Measurements from ENCODE around the gene LYST.
"Not testable (repeated sequence)": the region's sequence is repeated elsewhere in the genome, so short reads cannot be mapped to it uniquely, and the experiment has no call there.

LYST gene

DNA sequence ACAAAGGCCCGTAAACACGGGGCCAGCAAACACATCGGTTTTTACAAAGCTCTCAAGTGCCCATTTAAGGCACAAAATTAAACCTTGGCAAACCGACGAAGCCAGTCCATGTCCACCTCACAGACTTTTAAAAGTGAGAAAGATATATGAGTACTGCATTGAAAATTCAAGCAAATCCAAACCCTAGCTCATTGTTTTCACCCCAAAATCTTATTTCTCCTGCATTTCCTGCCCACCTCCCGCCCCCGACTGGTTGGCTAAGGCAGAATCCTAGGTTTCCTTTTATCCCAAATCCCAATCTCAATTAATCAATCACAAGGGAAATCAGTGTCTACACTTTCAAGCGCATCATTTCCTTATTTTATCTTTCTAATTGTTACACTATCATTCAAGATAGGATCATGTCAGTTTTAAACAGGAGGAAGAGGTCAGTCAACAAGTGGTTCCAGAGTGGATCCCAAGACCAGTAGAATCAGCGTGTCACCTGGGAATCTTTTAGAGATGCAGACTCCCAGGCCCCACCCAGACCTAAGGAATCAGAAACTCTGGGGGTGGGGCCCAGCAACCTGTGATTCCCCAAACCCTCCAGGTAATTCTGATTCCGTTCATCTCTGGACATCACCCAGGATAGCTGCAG, 215.4 kb downstream of the LYST start:
- H3K27ac ChIP-seq, result no peak overlapping the region
- no peak for DNase-seq (ENCODE audit: low spot score)
- TF ChIP-seq, protein P1, sequence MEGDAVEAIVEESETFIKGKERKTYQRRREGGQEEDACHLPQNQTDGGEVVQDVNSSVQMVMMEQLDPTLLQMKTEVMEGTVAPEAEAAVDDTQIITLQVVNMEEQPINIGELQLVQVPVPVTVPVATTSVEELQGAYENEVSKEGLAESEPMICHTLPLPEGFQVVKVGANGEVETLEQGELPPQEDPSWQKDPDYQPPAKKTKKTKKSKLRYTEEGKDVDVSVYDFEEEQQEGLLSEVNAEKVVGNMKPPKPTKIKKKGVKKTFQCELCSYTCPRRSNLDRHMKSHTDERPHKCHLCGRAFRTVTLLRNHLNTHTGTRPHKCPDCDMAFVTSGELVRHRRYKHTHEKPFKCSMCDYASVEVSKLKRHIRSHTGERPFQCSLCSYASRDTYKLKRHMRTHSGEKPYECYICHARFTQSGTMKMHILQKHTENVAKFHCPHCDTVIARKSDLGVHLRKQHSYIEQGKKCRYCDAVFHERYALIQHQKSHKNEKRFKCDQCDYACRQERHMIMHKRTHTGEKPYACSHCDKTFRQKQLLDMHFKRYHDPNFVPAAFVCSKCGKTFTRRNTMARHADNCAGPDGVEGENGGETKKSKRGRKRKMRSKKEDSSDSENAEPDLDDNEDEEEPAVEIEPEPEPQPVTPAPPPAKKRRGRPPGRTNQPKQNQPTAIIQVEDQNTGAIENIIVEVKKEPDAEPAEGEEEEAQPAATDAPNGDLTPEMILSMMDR (conservative IDR thresholded peaks at IDR 0.05; ENCODE audit: low read depth), result no peak
- POLR2A ChIA-PET (ENCODE audit: low non-redundant PET), result no interaction called here
- CTCF ChIA-PET, result interaction anchor here (0.6 kb wide), 1 partner anchor 39 kb away, joined by 3 read pairs; no protein-coding TSS in a partner anchor

DNA sequence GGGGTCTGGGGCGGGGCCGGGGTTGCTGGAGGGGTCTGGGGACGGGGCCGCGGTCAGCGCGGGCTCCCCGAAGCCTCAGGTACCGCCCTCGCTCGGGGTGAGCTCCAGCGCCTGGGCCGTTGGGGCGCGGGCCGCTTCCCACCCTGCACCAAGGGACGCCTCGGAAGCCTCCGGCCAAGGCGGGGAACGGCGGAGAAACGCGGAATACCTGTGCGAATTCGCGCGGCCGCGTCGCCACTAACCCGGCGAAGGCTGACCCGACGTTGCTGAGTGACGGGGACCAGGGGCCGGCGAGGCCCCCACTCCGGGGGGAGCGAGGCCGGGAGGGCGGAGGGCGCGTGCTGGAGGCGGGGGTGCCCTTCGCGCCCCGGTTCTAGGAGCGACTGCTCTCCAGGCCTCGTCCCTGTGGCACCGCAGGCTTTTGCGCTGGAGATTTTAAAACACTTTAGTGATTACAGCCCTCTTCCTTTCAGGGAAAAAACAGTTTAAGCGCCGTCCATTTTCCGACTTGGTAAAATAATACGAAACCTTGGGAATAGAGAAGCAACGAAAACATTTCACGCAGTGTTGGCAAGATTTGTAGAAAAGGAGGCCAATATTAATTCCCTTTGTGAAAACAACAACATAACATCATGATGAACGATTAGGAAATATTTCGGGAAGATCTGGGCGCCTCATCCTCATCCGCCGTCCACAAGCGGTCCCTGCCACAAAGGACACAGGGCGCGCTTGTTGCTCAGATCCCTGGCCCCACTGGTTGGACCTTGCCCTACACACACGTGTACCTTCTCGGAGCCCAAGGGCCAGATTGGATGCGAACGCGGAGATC, 216.2 kb downstream of the LYST start:
- DNase-seq (ENCODE audit: low spot score), result no peak
- TF ChIP-seq, protein P1 (conservative IDR thresholded peaks at IDR 0.05; ENCODE audit: low read depth), result no peak
- no peak overlapping the region for H3K27ac ChIP-seq
- CTCF ChIA-PET, result no interaction called here
- POLR2A ChIA-PET (ENCODE audit: low non-redundant PET), result no interaction called here

DNA sequence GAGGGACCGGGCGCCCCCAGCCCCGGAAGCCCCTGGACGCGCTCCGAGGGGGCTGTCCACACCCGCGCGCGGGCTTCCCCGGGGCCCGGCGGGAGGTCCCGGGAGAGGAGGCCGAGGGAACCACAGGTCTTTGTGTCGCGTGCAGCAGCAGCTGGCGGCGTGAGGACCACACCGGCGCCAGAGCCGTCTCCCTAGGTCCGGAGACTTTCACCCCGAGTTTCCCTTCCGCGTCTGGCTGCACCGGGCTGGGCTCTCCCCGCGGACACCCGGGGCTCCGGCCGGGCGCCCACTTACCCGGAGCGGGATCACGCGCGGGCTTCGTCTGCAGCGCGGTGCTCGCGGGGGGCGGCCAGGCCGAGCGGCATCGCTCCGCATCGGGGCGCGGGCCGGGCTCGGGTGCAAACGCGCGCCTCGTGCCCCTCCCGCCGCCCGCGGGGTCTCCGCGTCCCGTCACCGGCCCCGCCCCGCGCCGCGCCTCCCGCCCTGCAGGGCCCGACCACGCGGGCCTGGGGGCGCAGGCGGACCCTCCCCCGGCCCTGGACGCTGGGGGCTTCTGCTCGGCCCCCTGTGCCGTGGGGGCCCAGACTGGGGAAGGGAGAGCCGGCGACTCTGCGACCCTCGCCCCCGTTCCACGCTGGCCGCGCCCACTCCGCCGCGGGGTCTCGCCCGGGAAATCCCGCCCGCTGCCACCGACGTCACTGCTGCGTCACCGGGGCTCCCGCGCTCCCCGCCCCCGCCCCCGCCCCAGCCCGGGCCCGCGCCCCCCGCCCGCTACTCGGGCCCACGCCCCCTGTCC, 217.1 kb downstream of the LYST start, which contains the start of gene GNG4:
Gene GNG4 (minus strand): TSS at position 417 of the 796 bp plus-strand sequence. CDS start 65,946 bp downstream, outside the sequence.
- peak; percentile 5 for DNase-seq (ENCODE audit: low spot score)
- TF ChIP-seq, protein P1 (conservative IDR thresholded peaks at IDR 0.05; ENCODE audit: low read depth), result no peak
- H3K27ac ChIP-seq, result no peak within 1 kb of the TSS
- CTCF ChIA-PET, result interaction anchor here (0.7 kb wide), 1 partner anchor 275 kb away, joined by 3 read pairs; no protein-coding TSS in a partner anchor
- POLR2A ChIA-PET (ENCODE audit: low non-redundant PET), result no interaction called here

DNA sequence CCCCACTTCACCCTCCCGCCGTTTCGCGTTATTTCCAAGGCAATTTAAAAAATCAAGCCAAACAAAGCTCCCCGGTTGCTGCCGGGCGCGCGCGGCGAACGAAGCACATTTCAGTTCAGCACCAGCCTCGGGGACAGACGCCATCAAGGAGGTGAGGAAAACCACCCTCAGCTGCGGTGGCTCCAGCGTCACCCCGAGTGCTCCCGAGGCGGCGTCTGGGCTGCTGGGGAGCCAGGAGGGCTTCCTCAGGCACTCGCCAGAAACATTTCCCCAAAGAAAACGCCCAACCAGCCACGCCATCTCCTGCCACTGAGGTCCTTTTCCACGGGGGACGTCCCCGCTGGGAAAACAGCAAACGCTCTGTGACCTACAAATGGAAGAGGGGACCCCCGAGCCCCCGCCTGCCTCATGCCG, 217.7 kb downstream of the LYST start:
- no peak overlapping the region for H3K27ac ChIP-seq
- ChIA-PET POLR2A (ENCODE audit: low non-redundant PET) (no interaction called here), CTCF (interaction anchor here (0.7 kb wide), 1 partner anchor 275 kb away, joined by 3 read pairs; no protein-coding TSS in a partner anchor)

GRCh38 chr1:235648407-235648907, 218.2 kb downstream of the LYST start:
- ChIA-PET CTCF (interaction anchor here (0.7 kb wide), 1 partner anchor 276 kb away, joined by 3 read pairs; no protein-coding TSS in a partner anchor), POLR2A (ENCODE audit: low non-redundant PET) (no interaction called here)
- H3K27ac ChIP-seq, result no peak overlapping the region
- no peak for DNase-seq (ENCODE audit: low spot score)
- TF ChIP-seq, protein P1 (conservative IDR thresholded peaks at IDR 0.05; ENCODE audit: low read depth), result no peak

More for the DNA sequence above, 217.7 kb downstream of the LYST start:
- peak; percentile 51 for DNase-seq (ENCODE audit: low spot score)
- TF ChIP-seq, protein P1 (conservative IDR thresholded peaks at IDR 0.05; ENCODE audit: low read depth), result no peak

- DNase-seq (ENCODE audit: low spot score); H3K27ac ChIP-seq; POLR2A ChIA-PET (ENCODE audit: low non-redundant PET): not testable (repeated sequence)
- CTCF ChIA-PET, result interaction anchor here (0.7 kb wide), 2 partner anchors 15 to 324 kb away, joined by 3 to 4 read pairs; no protein-coding TSS in a partner anchor
Measured at GRCh38 chr1:235647537-235647936, 219.2 kb downstream of the LYST start.
